Measurements from ENCODE around the gene C19orf47. TPM values are rescaled to one million over a fixed set of nuclear protein-coding genes. Genes with fewer than 3 reads are reported as not detected.
A peak's percentile ranks its signal among the peaks of the same experiment; 100 is the strongest.

C19orf47 gene
- total RNA-seq, 1 donor from 2014 or later: 10.6 TPM

- H3K27ac ChIP-seq: no peak overlapping the region
These were observed 33.1 kb upstream of the C19orf47 start for GRCh38 chr19:40381321-40381720.

GRCh38 chr19:40380199-40381037, 32.2 kb upstream of the C19orf47 start:
- Mint-ChIP-seq H3K9me3 (no peaks in the 10 kb centered on the region), H3K27me3 (ENCODE audit: insufficient read depth, low read depth) (peaks cover 3% of the 10 kb centered on the region), H3K36me3 (peaks cover 5% of the 10 kb centered on the region), H3K4me3 (no peak overlapping the region), H3K27ac (peak overlapping the region; percentile 21), H3K4me1 (peaks cover 3% of the 10 kb centered on the region)
- H3K4me2 ChIP-seq: no peak overlapping the region
- TF ChIP-seq EZH2 (IDR thresholded peaks at IDR 0.05) (no peak), EZH2phosphoT487 (IDR thresholded peaks at IDR 0.05) (no peak)
- TF ChIP-seq, protein P1, sequence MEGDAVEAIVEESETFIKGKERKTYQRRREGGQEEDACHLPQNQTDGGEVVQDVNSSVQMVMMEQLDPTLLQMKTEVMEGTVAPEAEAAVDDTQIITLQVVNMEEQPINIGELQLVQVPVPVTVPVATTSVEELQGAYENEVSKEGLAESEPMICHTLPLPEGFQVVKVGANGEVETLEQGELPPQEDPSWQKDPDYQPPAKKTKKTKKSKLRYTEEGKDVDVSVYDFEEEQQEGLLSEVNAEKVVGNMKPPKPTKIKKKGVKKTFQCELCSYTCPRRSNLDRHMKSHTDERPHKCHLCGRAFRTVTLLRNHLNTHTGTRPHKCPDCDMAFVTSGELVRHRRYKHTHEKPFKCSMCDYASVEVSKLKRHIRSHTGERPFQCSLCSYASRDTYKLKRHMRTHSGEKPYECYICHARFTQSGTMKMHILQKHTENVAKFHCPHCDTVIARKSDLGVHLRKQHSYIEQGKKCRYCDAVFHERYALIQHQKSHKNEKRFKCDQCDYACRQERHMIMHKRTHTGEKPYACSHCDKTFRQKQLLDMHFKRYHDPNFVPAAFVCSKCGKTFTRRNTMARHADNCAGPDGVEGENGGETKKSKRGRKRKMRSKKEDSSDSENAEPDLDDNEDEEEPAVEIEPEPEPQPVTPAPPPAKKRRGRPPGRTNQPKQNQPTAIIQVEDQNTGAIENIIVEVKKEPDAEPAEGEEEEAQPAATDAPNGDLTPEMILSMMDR (IDR thresholded peaks at IDR 0.05): no peak
- no peaks in the 10 kb centered on the region for H3K79me2 ChIP-seq (ENCODE audit: low read depth)
- no peaks in the 10 kb centered on the region for H4K20me1 ChIP-seq (ENCODE audit: low read depth)
- H3K9me3 ChIP-seq (ENCODE audit: low read depth): no peaks in the 10 kb centered on the region
- no peaks in the 10 kb centered on the region for H3K27me3 ChIP-seq
- no peaks in the 10 kb centered on the region for H3K4me1 ChIP-seq
- no peaks in the 10 kb centered on the region for H3F3A ChIP-seq (ENCODE audit: low read depth)
- no peak overlapping the region for H3K27ac ChIP-seq
- no peak overlapping the region for H3K9ac ChIP-seq
- no peak for DNase-seq (ENCODE audit: low spot score)
- no peaks in the 10 kb centered on the region for H3K36me3 ChIP-seq
- H3K4me3 ChIP-seq: no peak overlapping the region
- no peak overlapping the region for H2AFZ ChIP-seq (replicated peaks)

More at GRCh38 chr19:40381321-40381720, 33.1 kb upstream of the C19orf47 start:
- H3K4me3 ChIP-seq: no peak overlapping the region
- no peak overlapping the region for H3K9ac ChIP-seq
- H3F3A ChIP-seq (ENCODE audit: low read depth): no peaks in the 10 kb centered on the region
- H2AFZ ChIP-seq (replicated peaks): no peak overlapping the region
- no peak for DNase-seq (ENCODE audit: low spot score)
- Mint-ChIP-seq H3K4me3 (no peak overlapping the region), H3K27me3 (ENCODE audit: insufficient read depth, low read depth) (peaks cover 3% of the 10 kb centered on the region), H3K4me1 (peaks cover 3% of the 10 kb centered on the region), H3K9me3 (no peaks in the 10 kb centered on the region), H3K36me3 (peaks cover 2% of the 10 kb centered on the region), H3K27ac (no peak overlapping the region)
- H3K79me2 ChIP-seq (ENCODE audit: low read depth): no peaks in the 10 kb centered on the region
- H3K4me1 ChIP-seq: no peaks in the 10 kb centered on the region
- no peaks in the 10 kb centered on the region for H3K9me3 ChIP-seq (ENCODE audit: low read depth)
- no peaks in the 10 kb centered on the region for H4K20me1 ChIP-seq (ENCODE audit: low read depth)
- no peaks in the 10 kb centered on the region for H3K36me3 ChIP-seq
- H3K27me3 ChIP-seq: no peaks in the 10 kb centered on the region
- H3K4me2 ChIP-seq: no peak overlapping the region
- no peak for TF ChIP-seq EZH2 (IDR thresholded peaks at IDR 0.05)
- no peak for TF ChIP-seq EZH2phosphoT487 (IDR thresholded peaks at IDR 0.05)
- TF ChIP-seq, protein P1 (IDR thresholded peaks at IDR 0.05): no peak

- Histone ChIP-seq H3K9me3 (ENCODE audit: low read depth) (no peaks in the 10 kb centered on the region), H3K36me3 (no peaks in the 10 kb centered on the region), H3K4me2 (no peak overlapping the region), H3K9ac (no peak overlapping the region), H3K27ac (no peak overlapping the region), H4K20me1 (ENCODE audit: low read depth) (no peaks in the 10 kb centered on the region), H2AFZ (replicated peaks) (no peak overlapping the region), H3F3A (ENCODE audit: low read depth) (no peaks in the 10 kb centered on the region), H3K79me2 (ENCODE audit: low read depth) (no peaks in the 10 kb centered on the region), H3K4me1 (no peaks in the 10 kb centered on the region), H3K4me3 (no peak overlapping the region), H3K27me3 (no peaks in the 10 kb centered on the region)
- no peaks in the 10 kb centered on the region for H3K9me3 Mint-ChIP-seq
- peaks cover 2% of the 10 kb centered on the region for H3K27me3 Mint-ChIP-seq (ENCODE audit: insufficient read depth, low read depth)
- H3K4me1 Mint-ChIP-seq: peaks cover 3% of the 10 kb centered on the region
- TF ChIP-seq EZH2 (IDR thresholded peaks at IDR 0.05) (no peak), EZH2phosphoT487 (IDR thresholded peaks at IDR 0.05) (no peak)
- TF ChIP-seq, protein P1 (IDR thresholded peaks at IDR 0.05): no peak
- H3K36me3 Mint-ChIP-seq: peaks cover 7% of the 10 kb centered on the region
- H3K27ac Mint-ChIP-seq: peak overlapping the region; percentile 21
- DNase-seq (ENCODE audit: low spot score): no peak
- no peak overlapping the region for H3K4me3 Mint-ChIP-seq
These were observed 31.4 kb upstream of the C19orf47 start for GRCh38 chr19:40379446-40380198.

Data from neural progenitor cell (in vitro differentiated cells).